Breast epithelium (tissue), 3 donors: ENCODE data around the gene SRRM4.

Experiments used
- POLR2A ChIP-seq: fragments of 450-650 bp; IDR thresholded peaks from one replicate; pipeline ENCODE4 v1.6.1; 2016; ENCODE audit warnings: antibody characterized with exemption, mild to moderate bottlenecking, moderate library complexity
- TF ChIP-seq, protein P1 (sequence below), 3 donors: fragments of 450-650 bp; IDR thresholded peaks; one replicate each; pipeline ENCODE4 v1.5.1; 2016 to 2017; ENCODE audit warnings: antibody characterized with exemption in 3 of 3, mild to moderate bottlenecking in 3 of 3, moderate library complexity in 3 of 3

DNA sequence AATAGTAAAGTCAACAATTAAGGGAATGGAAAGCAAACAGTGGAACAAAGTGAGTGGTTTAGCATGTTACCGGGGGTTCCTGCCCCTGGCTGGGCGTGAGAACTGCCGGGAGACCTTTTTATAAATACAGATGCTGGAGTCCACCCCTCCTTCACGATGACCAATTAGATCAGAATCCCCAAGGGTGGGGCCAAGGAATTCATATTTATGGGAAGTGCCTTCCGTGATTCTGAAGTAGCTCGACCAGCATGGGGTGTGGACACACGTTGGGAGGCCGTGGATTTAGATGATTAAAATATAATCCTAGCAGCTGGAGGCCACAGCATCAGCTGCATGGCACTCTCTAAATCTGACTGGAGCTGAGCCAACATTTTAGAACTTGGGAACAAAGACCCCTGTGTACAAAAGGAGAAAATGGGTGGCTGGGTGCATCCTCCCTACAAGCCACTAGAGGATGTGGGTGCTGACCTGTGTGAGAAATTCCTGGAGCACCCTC is 87.9 kb downstream of the SRRM4 start:
- TF ChIP-seq, protein P1, sequence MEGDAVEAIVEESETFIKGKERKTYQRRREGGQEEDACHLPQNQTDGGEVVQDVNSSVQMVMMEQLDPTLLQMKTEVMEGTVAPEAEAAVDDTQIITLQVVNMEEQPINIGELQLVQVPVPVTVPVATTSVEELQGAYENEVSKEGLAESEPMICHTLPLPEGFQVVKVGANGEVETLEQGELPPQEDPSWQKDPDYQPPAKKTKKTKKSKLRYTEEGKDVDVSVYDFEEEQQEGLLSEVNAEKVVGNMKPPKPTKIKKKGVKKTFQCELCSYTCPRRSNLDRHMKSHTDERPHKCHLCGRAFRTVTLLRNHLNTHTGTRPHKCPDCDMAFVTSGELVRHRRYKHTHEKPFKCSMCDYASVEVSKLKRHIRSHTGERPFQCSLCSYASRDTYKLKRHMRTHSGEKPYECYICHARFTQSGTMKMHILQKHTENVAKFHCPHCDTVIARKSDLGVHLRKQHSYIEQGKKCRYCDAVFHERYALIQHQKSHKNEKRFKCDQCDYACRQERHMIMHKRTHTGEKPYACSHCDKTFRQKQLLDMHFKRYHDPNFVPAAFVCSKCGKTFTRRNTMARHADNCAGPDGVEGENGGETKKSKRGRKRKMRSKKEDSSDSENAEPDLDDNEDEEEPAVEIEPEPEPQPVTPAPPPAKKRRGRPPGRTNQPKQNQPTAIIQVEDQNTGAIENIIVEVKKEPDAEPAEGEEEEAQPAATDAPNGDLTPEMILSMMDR (IDR thresholded peaks at IDR 0.05): no peak
- TF ChIP-seq POLR2A: no peak
